ENCODE data around the gene HSD17B13. TPM values are rescaled to one million over a fixed set of nuclear protein-coding genes. Genes with fewer than 3 reads are reported as not detected.
"Not testable (repeated sequence)": the region's sequence is repeated elsewhere in the genome, so short reads cannot be mapped to it uniquely, and the experiment has no call there.

HSD17B13 gene, protein sequence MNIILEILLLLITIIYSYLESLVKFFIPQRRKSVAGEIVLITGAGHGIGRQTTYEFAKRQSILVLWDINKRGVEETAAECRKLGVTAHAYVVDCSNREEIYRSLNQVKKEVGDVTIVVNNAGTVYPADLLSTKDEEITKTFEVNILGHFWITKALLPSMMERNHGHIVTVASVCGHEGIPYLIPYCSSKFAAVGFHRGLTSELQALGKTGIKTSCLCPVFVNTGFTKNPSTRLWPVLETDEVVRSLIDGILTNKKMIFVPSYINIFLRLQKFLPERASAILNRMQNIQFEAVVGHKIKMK
- total RNA-seq (2014; rRNA removed; shearing (Covaris generic)), result not detected in 2 replicates

DNA sequence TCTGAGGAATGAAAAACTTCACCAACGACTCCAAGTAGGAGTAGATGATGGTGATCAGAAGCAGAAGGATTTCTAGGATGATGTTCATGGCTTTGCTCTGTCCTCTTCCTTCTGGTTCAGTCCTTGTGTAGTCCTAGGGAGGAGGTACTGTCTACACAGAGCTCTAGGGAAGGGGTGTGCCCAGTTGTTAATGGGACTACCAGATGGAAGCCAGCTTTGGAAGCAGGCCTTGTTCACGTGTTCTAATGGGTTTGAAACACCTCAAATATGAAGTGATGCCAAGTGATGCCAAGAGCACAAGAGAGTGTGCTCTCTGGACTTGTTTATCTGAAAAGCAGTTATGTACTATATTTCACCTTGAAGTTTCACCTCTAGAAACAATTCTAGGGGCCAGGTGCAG lies at the start of gene HSD17B13:
Gene HSD17B13 (minus strand): TSS at position 129 of the 400 bp plus-strand sequence. CDS start 41 bp downstream, at position 88.
- no peak for DNase-seq (ENCODE audit: low spot score)

DNA sequence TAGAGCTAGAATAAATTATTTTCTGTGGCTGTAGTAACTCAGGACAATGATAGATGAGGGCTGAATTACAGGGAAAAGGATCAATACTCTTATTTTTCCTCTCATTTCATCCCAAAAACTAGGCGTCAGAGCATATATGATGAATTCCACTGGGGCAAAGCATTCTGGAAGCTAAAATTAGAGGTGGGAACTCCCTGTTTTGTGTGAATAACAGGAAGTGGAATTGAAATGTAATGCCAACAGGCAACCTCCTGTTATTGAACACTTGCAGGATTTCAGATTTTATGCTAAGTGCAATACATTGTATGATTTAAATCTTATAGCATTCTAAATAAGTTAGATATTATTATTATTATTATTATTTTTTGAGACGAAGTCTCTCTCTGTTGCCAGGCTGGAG lies 47.4 kb upstream of the HSD17B13 start:
- DNase-seq (ENCODE audit: low spot score), result no peak

DNA sequence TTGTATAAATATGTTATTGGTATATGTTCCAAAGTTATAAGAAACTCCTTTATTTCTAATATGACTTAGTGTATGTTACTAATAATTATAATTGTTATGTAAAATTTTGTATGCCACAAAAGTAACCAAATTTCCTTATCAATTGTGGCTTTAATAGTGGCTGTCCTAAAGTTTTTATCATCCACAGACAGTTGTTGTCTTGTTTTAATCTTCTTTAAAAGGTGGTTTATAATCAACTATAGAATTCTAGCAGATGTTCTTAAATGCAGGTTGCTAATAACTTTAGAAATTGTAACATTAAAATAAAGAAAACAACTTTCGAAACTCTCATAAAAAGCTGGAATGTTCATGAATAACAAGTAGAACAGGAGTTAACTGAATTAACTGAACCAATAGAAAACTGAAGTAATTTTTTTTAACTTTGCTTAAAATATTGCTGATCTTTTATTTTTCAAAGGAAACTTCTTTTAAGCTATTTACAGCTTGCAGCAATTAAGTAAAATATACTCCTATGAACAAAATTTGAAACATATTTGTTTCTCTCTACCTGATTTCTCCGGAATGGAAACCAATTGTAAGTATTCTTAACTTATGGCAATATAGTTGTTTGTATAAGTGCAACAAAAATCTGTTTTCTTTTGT lies 44.0 kb upstream of the HSD17B13 start:
- DNase-seq (ENCODE audit: low spot score), result no peak

DNA sequence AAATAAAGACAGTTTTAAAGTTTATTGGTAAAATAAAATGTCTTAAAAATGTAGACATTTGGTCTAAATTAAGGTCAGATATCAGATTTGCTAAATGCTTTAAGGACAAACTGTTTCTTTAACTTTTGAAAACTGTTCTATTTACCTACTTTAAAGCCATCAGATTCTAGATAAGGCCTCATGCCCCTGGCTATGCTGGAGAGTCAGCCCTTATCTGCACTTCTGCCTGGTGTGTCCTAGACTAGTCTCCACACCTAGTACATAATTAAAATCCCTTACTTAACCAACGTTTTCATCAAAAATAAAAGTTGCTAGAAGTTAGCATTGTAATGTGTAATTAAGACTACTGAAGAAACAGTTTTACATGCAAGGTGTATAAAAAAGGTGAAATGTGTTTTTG lies 42.7 kb upstream of the HSD17B13 start:
- DNase-seq (ENCODE audit: low spot score), result no peak

DNA sequence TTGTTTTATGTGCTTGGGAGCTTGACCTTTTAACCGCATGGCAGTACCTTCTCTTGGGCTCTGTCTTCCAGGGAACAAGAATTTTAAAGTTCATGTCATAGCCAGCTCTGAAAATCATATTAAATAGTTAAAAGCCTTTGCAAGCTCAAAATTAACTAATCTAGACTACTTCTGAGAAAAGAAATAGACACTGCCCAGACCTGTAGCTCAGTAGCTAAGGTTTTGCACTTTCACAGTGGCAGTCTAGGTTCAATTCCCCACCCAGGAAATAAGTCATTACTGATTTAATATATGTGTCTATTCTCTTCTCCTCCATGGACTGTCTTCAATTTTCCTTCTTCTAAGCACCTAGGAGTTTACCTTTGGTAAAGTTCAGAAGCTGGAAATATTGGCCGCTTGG lies 40.9 kb upstream of the HSD17B13 start:
- DNase-seq (ENCODE audit: low spot score), result no peak

DNA sequence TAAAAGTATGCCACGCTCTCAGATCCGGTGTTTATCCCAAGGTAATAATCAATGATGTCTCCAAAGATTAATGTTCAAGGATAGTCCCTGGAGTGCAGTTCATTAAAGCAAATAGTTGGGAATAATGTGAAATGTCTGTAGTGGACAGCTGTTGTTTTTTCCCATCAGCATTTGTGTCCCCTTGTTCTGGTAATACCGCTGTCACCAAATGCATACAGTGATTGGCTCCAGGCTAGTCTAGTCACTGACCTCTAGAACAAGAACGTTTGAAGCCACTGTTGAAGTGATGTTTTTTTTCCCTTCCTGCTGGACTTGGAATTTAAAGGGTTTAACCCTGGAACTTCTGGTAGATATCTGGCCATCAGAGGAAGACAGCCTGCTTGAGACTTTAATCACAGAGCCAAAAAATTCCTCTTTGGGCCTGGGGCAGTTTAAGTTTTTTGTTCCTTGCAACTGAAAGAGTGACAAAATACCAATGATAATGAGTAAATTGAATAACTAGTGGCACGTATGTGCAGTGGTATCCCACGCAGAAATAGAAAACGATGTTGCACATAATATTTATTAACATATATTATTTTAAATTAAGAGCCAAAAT lies 37.8 kb upstream of the HSD17B13 start:
- no peak for DNase-seq (ENCODE audit: low spot score)

DNA sequence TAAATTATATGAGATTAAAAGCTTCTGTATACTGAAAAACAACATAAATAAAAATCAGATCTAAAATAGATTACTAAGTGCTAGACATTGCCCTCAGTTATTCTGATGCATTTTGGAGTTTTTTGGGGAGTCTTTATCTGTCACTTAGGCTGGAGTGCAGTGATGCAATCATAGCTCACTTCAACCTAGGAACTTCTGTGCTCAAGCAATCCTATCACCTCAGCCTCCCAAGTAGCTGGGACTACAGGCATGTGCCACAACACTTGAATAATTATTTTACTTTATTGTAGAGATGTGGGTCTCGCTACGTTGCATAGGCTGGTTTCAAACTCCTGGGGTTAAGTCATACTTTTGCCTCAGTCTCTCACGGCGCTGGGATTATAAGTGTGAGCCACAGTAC lies 36.6 kb upstream of the HSD17B13 start:
- no peak for DNase-seq (ENCODE audit: low spot score)

DNA sequence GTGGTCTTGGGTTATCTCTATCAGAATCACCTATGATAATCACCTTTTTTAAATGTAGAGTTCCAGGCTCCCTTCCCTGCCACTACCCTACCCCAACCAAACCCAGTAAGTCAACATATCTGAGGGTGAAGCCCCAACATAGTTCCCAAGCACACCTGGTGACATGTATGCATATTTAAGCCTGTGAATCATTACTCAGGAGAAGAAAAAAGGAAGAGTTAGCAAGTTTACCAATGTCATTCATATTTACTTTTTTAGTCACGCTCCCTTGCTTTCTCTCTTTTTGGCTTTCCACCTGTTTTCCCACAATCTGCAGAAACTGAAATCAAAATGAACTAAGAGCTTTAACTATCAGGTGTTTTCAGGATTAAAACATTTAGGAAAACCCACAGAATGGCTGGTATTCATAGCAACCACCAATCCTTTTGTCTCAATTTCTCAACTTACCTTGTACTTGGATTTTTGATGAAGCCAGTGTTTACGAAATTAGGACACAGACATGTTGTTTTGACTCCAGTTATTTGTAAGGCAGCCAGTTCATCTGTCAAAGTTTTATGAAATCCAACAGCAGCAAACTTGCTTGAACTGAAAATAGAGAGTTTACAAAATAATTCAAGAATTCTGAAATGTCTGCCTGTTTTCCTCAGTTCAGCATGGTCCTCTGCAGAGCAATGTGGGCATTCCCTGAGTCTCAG lies 34.3 kb upstream of the HSD17B13 start:
- DNase-seq (ENCODE audit: low spot score), result no peak

DNA sequence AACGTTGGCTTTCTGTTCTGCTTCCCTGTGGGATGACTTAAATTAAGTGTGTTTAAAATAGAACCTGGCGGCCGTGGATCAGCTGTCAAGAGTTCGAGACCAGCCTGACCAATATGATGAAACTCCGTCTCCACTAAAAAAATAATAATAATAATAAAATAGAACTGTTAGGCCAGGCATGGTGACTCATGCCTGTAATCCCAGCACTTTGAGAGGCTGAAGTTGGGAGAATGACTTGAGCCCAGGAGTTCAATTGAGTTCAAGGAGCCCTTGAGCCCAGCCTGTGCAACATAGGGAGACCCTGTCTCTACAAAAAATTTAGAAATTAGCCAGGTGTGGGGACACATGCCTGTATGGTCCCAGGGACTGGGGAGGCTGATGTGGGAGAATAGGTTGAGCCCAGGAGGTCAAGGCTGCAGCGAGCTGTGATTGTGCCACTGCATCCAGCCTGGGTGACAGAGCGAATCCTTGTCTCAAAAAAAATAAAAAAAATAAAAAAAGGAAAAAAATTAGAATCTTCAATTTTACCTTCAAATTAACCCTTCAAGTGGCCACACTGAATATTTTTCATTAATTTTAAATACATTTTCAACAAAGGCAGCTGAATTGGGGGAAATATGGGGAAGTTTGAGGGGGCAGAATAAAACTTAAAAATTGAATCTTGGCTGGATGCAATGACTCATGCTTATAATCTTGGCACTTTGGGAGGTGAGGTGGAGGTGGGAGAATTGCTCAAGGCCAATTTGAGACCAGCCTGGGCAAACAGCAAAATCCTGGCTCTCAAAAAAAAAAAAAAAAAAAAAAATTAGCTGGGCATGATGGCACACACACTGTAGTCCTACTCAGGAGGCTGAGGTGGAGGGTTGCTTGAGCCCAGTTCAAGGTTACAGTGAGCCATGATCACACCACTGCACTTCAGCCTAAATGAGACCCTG lies 31.8 kb upstream of the HSD17B13 start:
- no peak for DNase-seq (ENCODE audit: low spot score)

DNA sequence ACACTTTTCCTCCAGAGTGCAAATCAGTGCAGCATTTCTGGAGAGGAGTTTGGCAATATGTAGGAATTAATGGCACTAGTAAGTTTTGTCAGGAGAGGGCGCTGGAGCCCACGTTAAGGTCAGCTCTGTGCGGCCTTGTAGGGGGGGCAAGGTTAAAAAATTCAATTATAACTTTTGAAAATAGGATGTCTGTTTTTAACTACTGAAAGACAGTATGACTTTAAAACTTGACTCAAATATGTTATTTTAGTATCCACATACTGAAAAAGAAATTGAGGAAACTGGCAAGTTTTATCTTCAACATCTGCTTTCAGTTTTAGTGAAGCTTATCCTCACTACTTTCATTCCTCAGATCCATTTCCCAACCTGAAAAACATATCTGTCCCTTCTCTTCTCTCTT lies 30.9 kb upstream of the HSD17B13 start:
- DNase-seq (ENCODE audit: low spot score), result peak; percentile 66

DNA sequence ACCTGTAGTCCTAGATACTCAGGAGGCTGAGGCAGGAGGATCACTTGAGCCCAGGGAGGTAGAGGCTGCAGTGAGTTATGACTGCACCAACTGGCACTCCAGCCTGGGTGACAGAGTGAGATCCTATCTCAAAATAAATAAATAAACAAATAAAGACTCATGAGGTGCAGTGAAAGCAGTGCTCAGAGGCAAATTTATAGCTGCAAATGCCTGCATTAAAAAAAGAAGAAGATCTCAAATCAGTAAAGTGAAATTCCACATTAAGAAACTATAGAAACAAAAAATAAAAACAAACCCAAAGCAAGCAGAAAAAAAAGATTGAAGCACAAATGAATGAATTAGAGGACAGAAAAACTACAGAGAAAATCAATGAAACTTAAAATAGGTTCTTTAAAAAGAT lies 22.5 kb upstream of the HSD17B13 start:
- DNase-seq (ENCODE audit: low spot score), result no peak

DNA sequence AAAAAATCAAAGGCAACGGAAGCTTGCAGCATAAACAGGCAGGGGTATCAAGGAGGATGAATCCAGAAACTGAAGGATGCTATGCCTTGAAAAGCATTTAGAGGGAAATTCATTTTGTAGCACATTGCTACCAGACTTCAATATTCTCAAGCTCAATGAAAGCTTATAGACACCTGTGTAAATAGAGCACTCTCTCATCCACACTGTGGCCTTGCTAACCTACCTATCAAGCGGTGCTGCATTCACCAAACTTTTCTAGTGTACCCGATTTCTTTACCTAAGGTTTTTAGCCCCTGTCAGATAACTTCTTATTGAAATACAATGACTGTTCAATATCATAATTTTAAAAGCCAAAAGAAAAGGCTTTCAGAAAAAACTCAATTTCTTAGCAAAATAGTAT lies 20.2 kb upstream of the HSD17B13 start:
- DNase-seq (ENCODE audit: low spot score), result no peak

DNA sequence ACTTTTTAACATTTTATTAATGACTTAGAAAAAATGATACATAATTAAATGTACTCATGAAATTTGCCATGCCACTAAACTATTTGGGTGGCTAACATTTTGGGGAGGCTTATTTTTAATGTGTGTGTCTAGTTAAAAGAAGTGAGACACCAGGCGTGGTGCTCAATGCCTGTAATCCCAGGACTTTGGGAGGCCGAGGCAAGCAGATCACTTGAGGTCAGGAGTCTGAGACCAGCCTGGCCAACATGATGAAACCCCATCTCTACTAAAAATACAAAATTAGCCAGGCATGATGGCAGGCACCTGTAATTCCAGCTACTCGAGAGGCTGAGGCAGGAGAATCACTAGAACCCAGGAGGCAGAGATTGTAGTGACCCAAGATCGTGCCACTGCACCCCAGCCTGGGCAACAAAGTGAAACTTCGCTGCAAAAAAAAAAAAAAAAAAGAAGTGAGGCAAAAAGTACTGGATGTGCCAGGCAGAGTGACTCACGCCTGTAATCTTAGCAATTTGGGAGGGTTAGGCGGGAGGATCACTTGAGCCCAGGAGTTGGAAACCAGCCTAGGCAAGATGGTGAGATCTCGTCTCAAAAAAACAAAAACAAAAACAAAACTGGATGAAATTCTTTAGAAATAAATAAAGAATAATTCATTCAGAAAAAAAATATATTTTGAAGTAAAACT lies 19.4 kb upstream of the HSD17B13 start:
- DNase-seq (ENCODE audit: low spot score), result not testable (repeated sequence)

DNA sequence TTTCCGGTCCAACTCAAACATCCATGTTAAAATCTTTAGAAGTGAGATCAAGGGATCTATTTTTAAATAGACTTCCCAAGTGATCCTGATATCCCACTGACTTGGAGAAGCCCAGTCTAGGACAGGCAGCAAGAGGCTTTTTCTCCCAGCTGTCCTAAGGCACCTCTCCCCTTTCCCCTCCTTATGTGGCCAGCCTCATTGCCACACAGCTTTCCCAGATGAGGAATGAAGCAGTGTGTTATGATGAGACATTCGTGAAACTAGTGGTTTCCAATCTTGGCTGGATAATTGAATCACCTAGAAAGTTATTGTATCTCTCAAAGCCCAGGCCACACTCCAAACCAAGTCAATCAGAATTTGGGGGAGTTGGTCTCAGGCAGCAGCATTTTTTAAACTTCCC lies 16.8 kb upstream of the HSD17B13 start:
- no peak for DNase-seq (ENCODE audit: low spot score)

DNA sequence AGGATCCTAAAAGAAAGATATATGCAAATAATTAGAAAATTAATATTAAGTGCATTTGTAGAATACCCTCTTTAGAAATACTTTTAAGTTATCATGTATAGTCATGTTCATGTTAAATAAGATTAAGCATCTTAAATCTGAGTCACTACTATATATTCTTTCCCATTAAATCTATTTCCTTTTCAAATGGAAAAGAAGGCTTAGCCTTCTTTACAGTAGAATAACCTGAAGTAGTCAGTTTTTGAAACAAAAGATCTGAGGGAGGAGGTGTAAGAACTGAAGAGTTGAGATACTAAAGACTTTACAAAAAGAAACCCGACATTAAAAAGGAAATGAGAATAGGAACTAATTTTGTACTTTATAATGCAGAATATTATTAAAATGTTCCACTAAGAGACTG lies 14.7 kb upstream of the HSD17B13 start:
- no peak for DNase-seq (ENCODE audit: low spot score)

DNA sequence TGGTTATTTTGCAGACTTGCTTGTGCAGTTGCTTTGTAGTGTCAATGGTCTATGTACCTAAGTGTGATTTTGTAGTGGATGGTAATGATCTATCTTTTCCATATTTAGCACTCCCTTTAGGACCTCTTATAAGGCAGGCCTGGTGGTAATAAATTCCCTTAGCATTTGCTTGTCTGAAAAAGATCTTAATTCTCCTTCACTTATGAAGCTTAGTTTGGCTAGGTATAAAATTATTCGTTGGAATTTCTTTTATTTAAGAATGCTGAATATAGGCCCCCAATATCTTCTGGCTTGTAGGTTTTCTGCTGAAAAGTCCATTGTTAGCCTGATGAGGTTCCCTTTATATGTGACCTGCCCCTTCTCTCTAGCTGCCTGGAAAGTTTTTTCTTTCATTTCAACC lies 10.6 kb upstream of the HSD17B13 start:
- no peak for DNase-seq (ENCODE audit: low spot score)

DNA sequence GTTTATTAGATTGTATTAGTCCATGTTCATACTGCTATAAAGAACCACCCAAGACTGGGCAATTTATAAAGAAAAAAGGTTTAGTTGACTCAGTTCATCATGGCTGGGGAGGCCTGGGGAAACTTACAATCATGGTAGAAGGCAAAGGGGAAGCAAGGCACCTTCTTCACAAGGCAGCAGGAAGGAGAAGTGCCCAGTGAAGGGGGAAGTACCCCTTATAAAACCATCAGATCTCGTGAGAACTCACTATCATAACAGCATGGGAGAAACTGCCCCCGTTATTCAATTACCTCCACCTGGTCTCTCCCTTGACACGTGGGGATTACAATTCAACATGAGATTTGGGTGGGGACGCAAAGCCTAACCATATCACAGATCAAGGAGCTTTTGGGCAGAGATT lies 8.1 kb upstream of the HSD17B13 start:
- no peak for DNase-seq (ENCODE audit: low spot score)

DNA sequence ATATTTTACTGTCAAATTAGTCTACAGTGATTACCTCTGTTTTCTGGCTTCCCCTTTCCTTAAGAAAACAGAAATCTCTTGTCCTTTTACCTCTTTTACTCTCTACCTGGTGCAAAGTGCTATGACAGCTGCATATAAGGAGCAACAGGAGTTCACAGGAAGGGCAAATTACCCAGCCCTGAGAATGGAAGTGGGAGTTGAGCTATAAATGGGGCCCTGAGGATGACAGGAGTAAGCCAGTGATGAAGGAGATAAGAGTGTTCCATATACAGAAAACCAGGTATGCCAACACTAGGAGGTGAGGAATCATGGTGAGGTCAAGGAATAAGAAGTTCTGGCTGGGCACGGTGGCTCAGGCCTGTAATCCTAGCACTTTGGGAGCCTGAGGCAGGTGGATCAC lies 4.5 kb upstream of the HSD17B13 start:
- peak; percentile 9 for DNase-seq (ENCODE audit: low spot score)

DNA sequence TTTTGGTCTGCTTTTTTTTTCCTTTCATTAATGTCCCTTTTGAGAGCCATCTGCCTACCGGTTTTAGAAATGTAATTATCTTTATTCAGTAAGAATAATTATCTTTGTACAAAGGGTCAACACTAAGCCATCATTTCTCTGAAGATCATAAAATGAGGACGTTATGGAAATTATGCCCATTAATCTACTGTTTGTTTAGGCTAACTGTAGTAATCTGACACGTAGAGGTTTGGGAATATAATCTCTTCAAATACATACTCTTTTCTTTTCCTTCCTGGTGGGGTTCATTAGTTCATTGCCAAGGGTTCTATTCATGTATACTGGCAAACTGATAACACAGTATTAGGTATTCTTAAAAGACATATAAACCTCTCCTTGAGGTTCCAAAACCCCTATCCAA lies 3.8 kb upstream of the HSD17B13 start:
- DNase-seq (ENCODE audit: low spot score), result no peak

DNA sequence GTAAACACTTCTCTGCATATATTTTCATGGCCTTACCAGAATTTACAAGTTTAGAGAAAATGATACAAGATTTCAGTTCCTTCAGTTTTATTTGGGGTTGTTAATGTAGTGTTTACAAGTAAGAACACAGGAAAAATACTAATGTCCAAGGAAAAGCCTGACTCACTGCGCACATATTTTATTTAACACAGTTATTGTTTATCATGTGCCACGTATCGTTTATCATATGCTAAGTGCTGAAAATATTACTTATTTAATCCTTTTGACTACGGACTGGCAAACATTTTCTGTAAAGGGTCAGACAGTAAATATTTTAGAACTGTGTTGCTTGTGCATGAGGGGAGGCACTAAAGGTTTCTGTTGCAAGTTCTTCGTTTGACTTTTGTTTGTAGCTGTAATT lies 794 bp downstream of the HSD17B13 start:
- no peak for DNase-seq (ENCODE audit: low spot score)

DNA sequence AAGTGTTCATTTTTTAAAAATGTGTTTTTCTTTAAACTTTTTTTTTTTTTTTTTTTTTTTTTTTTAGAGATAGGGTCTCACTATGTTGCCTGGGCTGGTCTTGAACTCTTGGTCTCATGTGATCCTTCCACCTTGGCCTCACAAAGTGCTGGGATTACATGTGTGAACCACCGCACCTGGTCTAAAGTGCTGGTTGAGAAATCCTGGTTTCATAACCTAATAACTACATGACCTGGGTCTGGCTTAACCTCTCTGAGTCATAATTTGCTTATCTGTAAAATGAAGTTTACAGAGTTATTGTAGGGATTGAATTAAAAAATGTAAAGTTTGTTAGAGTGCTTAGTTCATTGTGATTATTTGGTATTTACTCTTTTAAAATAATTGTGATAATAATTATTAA lies 5.2 kb downstream of the HSD17B13 start:
- DNase-seq (ENCODE audit: low spot score), result peak; percentile 22
